H9 (cell line): ENCODE results near the gene CDH4. TPM values are rescaled to one million over a fixed set of nuclear protein-coding genes. Genes with fewer than 3 reads are reported as not detected.

Experiments used
- DNase-seq: peaks from one replicate; pipeline ENCODE4 v3.0.0-alpha.2; 2017
- H2AFZ ChIP-seq: one replicate; pipeline ENCODE4 v1.6.1; 2013; ENCODE audit warnings: mild to moderate bottlenecking, low read length, control low read depth, moderate library complexity
- H2AK5ac ChIP-seq: 2 replicates; pipeline ENCODE4 v1.6.1; 2013; ENCODE audit warnings: low read length, control low read depth, mixed read lengths; ENCODE audit not compliant: insufficient read length
- H2BK120ac ChIP-seq: one replicate; pipeline ENCODE4 v1.6.1; 2013; ENCODE audit warnings: low read depth, mild to moderate bottlenecking, low read length, control low read depth, inconsistent platforms; ENCODE audit not compliant: poor library complexity, severe bottlenecking
- H2BK12ac ChIP-seq: 2 replicates; pipeline ENCODE4 v1.6.1; 2013; ENCODE audit warnings: low read length, control low read depth, mixed read lengths, low read depth; ENCODE audit not compliant: insufficient read length
- H2BK15ac ChIP-seq: 2 replicates; pipeline ENCODE4 v1.6.1; 2013; ENCODE audit warnings: low read depth, low read length, control low read depth
- H2BK20ac ChIP-seq: one replicate; pipeline ENCODE4 v1.6.1; 2013; ENCODE audit warnings: low read depth, mild to moderate bottlenecking, low read length, control low read depth, inconsistent platforms; ENCODE audit not compliant: poor library complexity, severe bottlenecking
- H2BK5ac ChIP-seq: 2 replicates; pipeline ENCODE4 v1.6.1; 2013; ENCODE audit warnings: low read length, control low read depth, mixed read lengths; ENCODE audit not compliant: insufficient read length
- H3K14ac ChIP-seq: 2 replicates; pipeline ENCODE4 v1.6.1; 2013; ENCODE audit warnings: low read length, control low read depth; ENCODE audit not compliant: insufficient read depth
- H3K18ac ChIP-seq: 2 replicates; pipeline ENCODE4 v1.6.1; 2013; ENCODE audit warnings: low read depth, mild to moderate bottlenecking, mixed read lengths, low read length, control low read depth; ENCODE audit not compliant: insufficient read length
- H3K23ac ChIP-seq: 2 replicates; pipeline ENCODE4 v1.6.1; 2013; ENCODE audit warnings: low read length, control low read depth, mixed read lengths, low read depth; ENCODE audit not compliant: insufficient read length
- H3K23me2 ChIP-seq: 2 replicates; pipeline ENCODE4 v1.6.1; 2013; ENCODE audit warnings: low read depth, mild to moderate bottlenecking, mixed read lengths, low read length, control low read depth; ENCODE audit not compliant: insufficient read length, poor library complexity, severe bottlenecking
- H3K27ac ChIP-seq: 2 replicates; pipeline ENCODE4 v1.5.1; 2013; ENCODE audit warnings: low read length, control low read depth, mixed read lengths, low read depth; ENCODE audit not compliant: insufficient read length
- H3K27me3 ChIP-seq: 2 replicates; pipeline ENCODE4 v1.6.1; 2013; ENCODE audit warnings: low read length, control low read depth, inconsistent platforms; ENCODE audit not compliant: insufficient read depth
- H3K4ac ChIP-seq: 2 replicates; pipeline ENCODE4 v1.6.1; 2013; ENCODE audit warnings: low read depth, mild to moderate bottlenecking, control low read depth, inconsistent platforms, low read length, moderate library complexity
- H3K4me1 ChIP-seq: 2 replicates; pipeline ENCODE4 v1.6.1; 2013; ENCODE audit warnings: low read length, control low read depth, inconsistent platforms; ENCODE audit not compliant: insufficient read depth
- H3K4me2 ChIP-seq: 2 replicates; pipeline ENCODE4 v1.6.1; 2013; ENCODE audit warnings: low read length, control low read depth, mixed read lengths; ENCODE audit not compliant: insufficient read length, insufficient read depth
- H3K56ac ChIP-seq: 2 replicates; pipeline ENCODE4 v1.6.1; 2013; ENCODE audit warnings: low read depth, mild to moderate bottlenecking, mixed read lengths, low read length, control low read depth; ENCODE audit not compliant: insufficient read length
- H3K79me1 ChIP-seq: 2 replicates; pipeline ENCODE4 v1.6.1; 2013; ENCODE audit warnings: low read depth, mild to moderate bottlenecking, moderate library complexity, low read length, control low read depth, inconsistent platforms; ENCODE audit not compliant: insufficient read depth, poor library complexity, severe bottlenecking
- H3K79me2 ChIP-seq: 2 replicates; pipeline ENCODE4 v1.6.1; 2013; ENCODE audit warnings: low read length, control low read depth, inconsistent platforms; ENCODE audit not compliant: insufficient read depth
- H3K9ac ChIP-seq: 2 replicates; pipeline ENCODE4 v1.6.1; 2013; ENCODE audit warnings: low read length, control low read depth, mixed read lengths; ENCODE audit not compliant: insufficient read length; ENCODE audit errors: extremely low read depth
- H3K9me3 ChIP-seq: one replicate; pipeline ENCODE4 v1.6.1; 2013; ENCODE audit warnings: low read depth, low read length, inconsistent platforms; ENCODE audit not compliant: control insufficient read depth
- H3T11ph ChIP-seq: one replicate; pipeline ENCODE4 v1.6.1; 2013; ENCODE audit warnings: mild to moderate bottlenecking, low read length, control low read depth, inconsistent platforms
- H4K20me1 ChIP-seq: one replicate; pipeline ENCODE4 v1.6.1; 2013; ENCODE audit not compliant: control insufficient read depth, insufficient read length, insufficient read depth
- H4K5ac ChIP-seq: 2 replicates; pipeline ENCODE4 v1.6.1; 2013; ENCODE audit warnings: low read depth, mild to moderate bottlenecking, mixed read lengths, low read length, control low read depth; ENCODE audit not compliant: insufficient read length
- H4K8ac ChIP-seq: replicated peaks from 2 replicates; pipeline ENCODE4 v1.6.1; 2013; ENCODE audit warnings: low read length, control low read depth, mixed read lengths, low read depth; ENCODE audit not compliant: insufficient read length
- H4K91ac ChIP-seq: 2 replicates; pipeline ENCODE4 v1.6.1; 2013; ENCODE audit warnings: low read depth, mild to moderate bottlenecking, moderate library complexity, mixed read lengths, low read length, control low read depth; ENCODE audit not compliant: insufficient read length
- H3K27ac Mint-ChIP-seq, 3 experiments: 2 replicates in 2 of 3; 3 replicates in 1 of 3; pipeline ENCODE4 v1.8.0; 2020 to 2021; ENCODE audit warnings: mixed read lengths in 3 of 3, mild to moderate bottlenecking in 1 of 3, moderate library complexity in 1 of 3
- H3K27me3 Mint-ChIP-seq: 2 replicates; pipeline ENCODE4 v1.8.0; 2021; ENCODE audit warnings: low read depth, mild to moderate bottlenecking, moderate library complexity, mixed read lengths
- H3K36me3 Mint-ChIP-seq, 3 experiments: 2 replicates in 2 of 3; 3 replicates in 1 of 3; pipeline ENCODE4 v1.8.0; 2020 to 2021; ENCODE audit warnings: low read depth in 3 of 3, mixed read lengths in 3 of 3; ENCODE audit not compliant: insufficient read depth in 1 of 3
- H3K4me1 Mint-ChIP-seq, 2 experiments: 2 replicates each; pipeline ENCODE4 v1.8.0; 2020; ENCODE audit warnings: mixed read lengths in 2 of 2
- H3K4me3 Mint-ChIP-seq, 2 experiments: 2 replicates in 1 of 2; 3 replicates in 1 of 2; pipeline ENCODE4 v1.8.0; 2020 to 2021; ENCODE audit warnings: mild to moderate bottlenecking in 2 of 2, mixed read lengths in 2 of 2, moderate library complexity in 1 of 2
- H3K9me3 Mint-ChIP-seq, 2 experiments: 2 replicates in 1 of 2; 3 replicates in 1 of 2; pipeline ENCODE4 v1.8.0; 2020; ENCODE audit warnings: mild to moderate bottlenecking in 2 of 2, mixed read lengths in 2 of 2, moderate library complexity in 1 of 2
- CTCF ChIP-seq: fragments of 200-600 bp; sonication (generic); conservative IDR thresholded peaks from 3 replicates; pipeline ENCODE4 v1.8.0; 2021; ENCODE audit warnings: antibody characterized with exemption, mild to moderate bottlenecking
- WGBS: extraction: QIAGEN DNeasy Blood & Tissue Kit; methylation state at CpG from one replicate; pipeline ENCODE4 v1.1.7; 2013; ENCODE audit warnings: missing lambda C conversion rate, low lambda C conversion rate, mixed read lengths; ENCODE audit not compliant: insufficient read length; ENCODE audit errors: extremely low coverage; 5-methylcytosine and 5-hydroxymethylcytosine counted together
- total RNA-seq: library from RNA; stranded (reverse); gene quantifications from 2 replicates; pipeline ENCODE4 v1.2.1, GENCODE V29; 2021

The CDH4 gene
- total RNA-seq, 1 experiment from 2014 or later = 3.0 TPM

DNA sequence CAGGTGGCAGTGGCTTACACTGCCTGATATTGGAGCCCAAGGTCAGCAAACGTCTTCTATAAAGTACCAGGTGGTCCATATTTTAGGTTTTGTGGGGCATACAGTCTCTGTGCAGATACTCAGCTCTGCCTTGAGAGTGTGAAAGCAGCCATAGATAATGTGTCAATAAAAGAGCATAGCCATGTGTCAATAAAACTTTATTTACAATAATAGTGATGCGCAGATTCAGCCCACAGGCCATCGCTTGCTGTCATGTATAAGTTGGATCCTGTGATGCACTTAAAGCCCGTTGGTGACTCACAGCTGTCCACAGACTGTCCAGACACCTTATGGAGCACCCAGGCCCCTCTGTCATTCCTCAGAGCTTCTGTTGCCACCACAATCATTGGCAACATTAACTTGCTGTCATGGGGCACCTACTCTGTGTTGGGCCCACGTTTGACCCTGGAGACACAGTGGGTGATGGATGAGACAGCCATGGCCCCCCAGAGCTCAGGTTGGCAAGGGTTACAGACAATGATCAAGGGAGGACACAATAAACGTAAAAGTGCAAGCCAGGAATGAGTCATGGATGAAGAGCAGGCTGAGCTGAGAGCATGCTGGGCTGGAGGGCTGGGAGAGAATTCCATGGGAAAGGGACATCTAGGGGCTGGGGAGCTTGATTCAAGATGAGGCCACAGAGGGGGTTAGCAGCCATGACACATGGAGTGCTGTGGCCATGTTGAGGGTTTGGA lies 640.0 kb downstream of the CDH4 start:
- Histone ChIP-seq H3K79me2 (no peaks in the 10 kb centered on the region), H3K27ac (no peak overlapping the region), H3K23me2 (no peaks in the 10 kb centered on the region), H2BK15ac (no peak overlapping the region), H3K4me2 (no peak overlapping the region), H2AFZ (no peak overlapping the region), H2BK5ac (no peak overlapping the region), H4K91ac (no peak overlapping the region), H4K8ac (no peak overlapping the region), H3K14ac (no peak overlapping the region), H3K79me1 (no peaks in the 10 kb centered on the region), H4K20me1 (peaks cover 3% of the 10 kb centered on the region), H4K5ac (no peak overlapping the region), H3K23ac (no peak overlapping the region), H3K9ac (no peak overlapping the region), H3K56ac (no peak overlapping the region), H3K27me3 (peaks cover 4% of the 10 kb centered on the region; the same call in 1 of the 2 replicates), H3K4ac (no peak overlapping the region), H3T11ph (no peak overlapping the region), H3K9me3 (no peaks in the 10 kb centered on the region), H2BK20ac (no peak overlapping the region), H2BK12ac (no peak overlapping the region), H3K4me1 (no peaks in the 10 kb centered on the region), H3K18ac (no peak overlapping the region), H2AK5ac (no peak overlapping the region), H2BK120ac (no peak overlapping the region)
- Mint-ChIP-seq H3K4me1 (no peaks in the 10 kb centered on the region), H3K9me3 (peaks cover 17 to 23% of the 10 kb centered on the region in 2 experiments), H3K36me3 (no peaks in the 10 kb centered on the region; a peak in 1 of 7 replicates), H3K27ac (no peak overlapping the region), H3K27me3 (peaks cover 56% of the 10 kb centered on the region), H3K4me3 (peak overlapping the region in 1 of 2 experiments; percentile 67; a peak in 1 of 5 replicates)
- no peak for TF ChIP-seq CTCF
- no CpG with 5 or more reads among the region's 6 CpGs for WGBS
- no peak for DNase-seq
